HCT116 (cell line): ENCODE measurements around the gene QRICH2. TPM values are rescaled to one million over a fixed set of nuclear protein-coding genes. Genes with fewer than 3 reads are reported as not detected.

ENCODE experiments used
- ATAC-seq: fragments of 200-7000 bp; cut with Tn5 transposase; 2 replicates; pipeline ENCODE4 v1.9.1; 2020; ENCODE audit warnings: mild to moderate bottlenecking, moderate library complexity
- BruUV-seq: library from RNA; stranded (reverse); fragments of 400-500 nt; replicated peaks from 2 replicates; lab custom pipeline; 2021; lab: Mats Ljungman, UMichigan
- CTCF ChIA-PET: fragments of 300-600 bp; sonication (Branson Sonifier 250); formaldehyde crosslinking; loops from one replicate; lab custom pipeline; 2021; ENCODE audit warnings: antibody characterized with exemption; lab: Charles Lee
- POLR2A ChIA-PET: fragments of 300-600, 350-600 bp; sonication (Branson Sonifier 250); formaldehyde crosslinking; loops from one replicate; lab custom pipeline; 2021; ENCODE audit warnings: antibody characterized with exemption; lab: Charles Lee
- RAD21 ChIA-PET, 2 experiments: fragments of 300-600 bp; sonication (Branson Sonifier 250); formaldehyde crosslinking; loops; one replicate each; lab custom pipeline; 2023; ENCODE audit warnings: low total read pairs in 2 of 2; ENCODE audit not compliant: uncharacterized antibody in 2 of 2, unreplicated experiment in 2 of 2, low non-redundant PET in 1 of 2; lab: Charles Lee
- DNase-seq: peaks from one replicate; pipeline ENCODE4 v3.0.0-alpha.2; 2010; ENCODE audit warnings: low read depth, low spot score
- H2AFZ ChIP-seq: fragments of 200-600 bp; shearing (Covaris generic), sonication (generic); 2 replicates; pipeline ENCODE4 v1.6.1; 2017; ENCODE audit warnings: low read depth, mixed run types, mixed read lengths, antibody characterized with exemption, low read length; ENCODE audit not compliant: poor library complexity, severe bottlenecking
- H3K27ac ChIP-seq: 2 replicates; pipeline ENCODE4 v1.5.1; 2012; ENCODE audit warnings: low read depth, low read length
- H3K27me3 ChIP-seq: fragments of 200-600 bp; sonication (generic); 2 replicates; pipeline ENCODE4 v1.6.1; 2016; ENCODE audit warnings: mixed run types, low read length, mixed read lengths; ENCODE audit not compliant: insufficient read depth
- H3K36me3 ChIP-seq, 2 experiments: fragments of 200-500 bp in 1 of 2; fragments of 200-600 bp in 1 of 2; sonication (Bioruptor generic) in 1 of 2; sonication (generic) in 1 of 2; 2 replicates each; pipeline versions ENCODE4 v1.5.1 to v1.6.1; 2014 to 2016; ENCODE audit warnings: low read length in 2 of 2, inconsistent platforms in 1 of 2, mixed read lengths in 1 of 2, mixed run types in 1 of 2; ENCODE audit not compliant: insufficient read depth in 2 of 2, control insufficient read depth in 1 of 2
- H3K4me1 ChIP-seq, 2 experiments: fragments of 200-600 bp in 1 of 2; sonication (generic) in 1 of 2; 2 replicates each; pipeline versions ENCODE4 v1.5.1 to v1.6.1; 2012 to 2017; ENCODE audit warnings: low read length in 2 of 2, inconsistent platforms in 1 of 2, mild to moderate bottlenecking in 1 of 2, mixed read lengths in 1 of 2, mixed run types in 1 of 2, moderate library complexity in 1 of 2; ENCODE audit not compliant: insufficient read depth in 2 of 2, control insufficient read depth in 1 of 2
- H3K4me2 ChIP-seq: fragments of 200-600 bp; sonication (generic); 2 replicates; pipeline ENCODE4 v1.6.1; 2017; ENCODE audit warnings: mixed run types, low read length, mixed read lengths
- H3K4me3 ChIP-seq, 2 experiments: fragments of 200-600 bp in 1 of 2; sonication (generic) in 1 of 2; replicated peaks in 1 of 2; 2 replicates each; pipeline ENCODE4 v1.5.1; 2011 to 2016; ENCODE audit warnings: low read length in 2 of 2, control low read depth in 1 of 2, low read depth in 1 of 2, mild to moderate bottlenecking in 1 of 2, mixed read lengths in 1 of 2, mixed run types in 1 of 2
- H3K79me2 ChIP-seq: fragments of 200-600 bp; sonication (generic); 2 replicates; pipeline ENCODE4 v1.6.1; 2017; ENCODE audit warnings: mild to moderate bottlenecking, mixed run types, low read length, moderate library complexity, mixed read lengths; ENCODE audit not compliant: insufficient read depth
- H3K9ac ChIP-seq: fragments of 200-600 bp; sonication (generic); 2 replicates; pipeline ENCODE4 v1.6.1; 2016; ENCODE audit warnings: low read length, mixed read lengths
- H3K9me2 ChIP-seq: fragments of 200-600 bp; sonication (generic), shearing (Covaris generic); 2 replicates; pipeline ENCODE4 v1.6.1; 2017; ENCODE audit warnings: mixed run types, mild to moderate bottlenecking, moderate library complexity; ENCODE audit not compliant: insufficient read depth
- H3K9me3 ChIP-seq, 2 experiments: fragments of 200-500 bp in 1 of 2; fragments of 200-600 bp in 1 of 2; sonication (Bioruptor generic) in 1 of 2; sonication (generic) in 1 of 2; 2 replicates each; pipeline ENCODE4 v1.6.1; 2014 to 2017; ENCODE audit warnings: low read length in 2 of 2, mixed read lengths in 2 of 2, inconsistent platforms in 1 of 2, low read depth in 1 of 2, mild to moderate bottlenecking in 1 of 2, mixed run types in 1 of 2, moderate library complexity in 1 of 2; ENCODE audit not compliant: control insufficient read depth in 1 of 2, insufficient read depth in 1 of 2
- H4K20me1 ChIP-seq: fragments of 200-600 bp; sonication (generic), shearing (Covaris generic); 2 replicates; pipeline ENCODE4 v1.6.1; 2017; ENCODE audit warnings: mixed run types, mild to moderate bottlenecking, moderate library complexity; ENCODE audit not compliant: insufficient read depth
- ATF3 ChIP-seq: IDR thresholded peaks from 2 replicates; pipeline ENCODE4 v1.6.1; 2012
- ELF1 ChIP-seq: IDR thresholded peaks from 2 replicates; pipeline ENCODE4 v1.6.1; 2012; ENCODE audit warnings: low read depth, borderline replicate concordance
- EZH2phosphoT487 ChIP-seq: fragments of 200-600 bp; IDR thresholded peaks from 2 replicates; pipeline ENCODE4 v1.6.1; 2018; ENCODE audit warnings: antibody characterized with exemption, borderline replicate concordance
- POLR2A ChIP-seq: IDR thresholded peaks from 2 replicates; pipeline ENCODE4 v1.7.0; 2011; ENCODE audit warnings: borderline replicate concordance; ENCODE audit not compliant: insufficient read depth, insufficient read length; ENCODE audit errors: extremely low read depth
- SIN3A ChIP-seq: IDR thresholded peaks from 2 replicates; pipeline ENCODE4 v1.6.1; 2012; ENCODE audit warnings: low read depth
- SRF ChIP-seq: IDR thresholded peaks from 2 replicates; pipeline ENCODE4 v1.6.1; 2012; ENCODE audit warnings: low read depth
- TCF7L2 ChIP-seq: IDR thresholded peaks from 2 replicates; pipeline ENCODE4 v1.7.0; 2011; ENCODE audit warnings: borderline replicate concordance, inconsistent platforms; ENCODE audit not compliant: insufficient read depth, insufficient read length; ENCODE audit errors: extremely low read depth
- YY1 ChIP-seq: IDR thresholded peaks from 2 replicates; pipeline ENCODE4 v1.6.1; 2011; ENCODE audit warnings: low read length, low read depth, moderate library complexity, mild to moderate bottlenecking; ENCODE audit not compliant: insufficient replicate concordance; ENCODE audit errors: extremely low read depth
- ZBTB33 ChIP-seq: IDR thresholded peaks from 2 replicates; pipeline ENCODE4 v1.6.1; 2011; ENCODE audit warnings: mild to moderate bottlenecking, low read length, moderate library complexity; ENCODE audit not compliant: insufficient replicate concordance; ENCODE audit errors: extremely low read depth
- intact Hi-C: fragments of 100-400 bp; cut with micrococcal nuclease; formaldehyde crosslinking; loops from 2 replicates; pipeline ENCODE4 v1.10.0; 2022
- total RNA-seq: library from RNA; stranded (reverse); gene quantifications from one replicate; pipeline ENCODE4 v1.2.1, GENCODE V29; 2021; ENCODE audit not compliant: unreplicated experiment

Gene QRICH2
- total RNA-seq, 1 experiment from 2014 or later: 4.9 TPM

GRCh38 chr17:76297436-76297835 is 10.6 kb downstream of the QRICH2 start (continued):
- TF ChIP-seq ATF3: no peak
- TF ChIP-seq SIN3A: no peak
- TF ChIP-seq ZBTB33: no peak
- no peak for TF ChIP-seq YY1
- no peak for TF ChIP-seq TCF7L2

- no peaks in the 10 kb centered on the region for H3K79me2 ChIP-seq
- BruUV-seq: no TSS peak
- H3K36me3 ChIP-seq: no peaks in the 10 kb centered on the region; a peak in 1 of 4 replicates
- H3K4me3 ChIP-seq: no peak overlapping the region
- ChIA-PET RAD21 (no interaction called here), POLR2A (no interaction called here), CTCF (interaction anchor here (1.5 to 1.6 kb wide), 2 partner anchors 175 to 282 kb away, joined by 3 to 4 read pairs; no protein-coding TSS in a partner anchor)
- H3K4me2 ChIP-seq: no peak overlapping the region
- ATAC-seq (no peak), DNase-seq (no peak)
- H3K27me3 ChIP-seq: no peaks in the 10 kb centered on the region
- no peaks in the 10 kb centered on the region for H3K9me2 ChIP-seq
- no peak overlapping the region for H3K9ac ChIP-seq
- H3K9me3 ChIP-seq: no peaks in the 10 kb centered on the region
- no peaks in the 10 kb centered on the region for H3K4me1 ChIP-seq
- intact Hi-C loops: no loop called here
- TF ChIP-seq TCF7L2 (no peak), ELF1 (no peak), POLR2A (no peak), EZH2phosphoT487 (no peak), SRF (no peak)
- H2AFZ ChIP-seq: no peak overlapping the region
- H3K27ac ChIP-seq: no peak overlapping the region
- H4K20me1 ChIP-seq: no peaks in the 10 kb centered on the region
Measured at GRCh38 chr17:76296889-76297288, 11.2 kb downstream of the QRICH2 start.
